GM12878 (cell line): Measurements from ENCODE around the gene TRAIP. TPM values are rescaled to one million over a fixed set of nuclear protein-coding genes. Genes with fewer than 3 reads are reported as not detected.

Source experiments
- ATAC-seq: fragments of 200-7000 bp; cut with Tn5 transposase; 3 replicates; pipeline ENCODE4 v1.9.1; 2020; ENCODE audit warnings: mild to moderate bottlenecking, moderate library complexity
- BruUV-seq: library from RNA; stranded (reverse); fragments of 400-500 nt; replicated peaks from 2 replicates; lab custom pipeline; 2021; lab: Mats Ljungman, UMichigan
- CTCF ChIA-PET: fragments of 300-600 bp; sonication (Branson Sonifier 250); formaldehyde crosslinking; extraction: SDS; loops from one replicate; lab custom pipeline; 2021; ENCODE audit warnings: inconsistent platforms; lab: Yijun Ruan, JAX
- POLR2A ChIA-PET: fragments of 350-600 bp; formaldehyde crosslinking; extraction: SDS; loops from one replicate; lab custom pipeline; 2021; ENCODE audit warnings: inconsistent platforms; lab: Charles Lee
- RAD21 ChIA-PET: fragments of 300-600 bp; sonication (Branson Sonifier 250); formaldehyde crosslinking; loops from one replicate; lab custom pipeline; 2023; ENCODE audit warnings: antibody characterized with exemption; ENCODE audit not compliant: unreplicated experiment; lab: Charles Lee
- SMC1A ChIA-PET: fragments of 300-600 bp; sonication (Branson Sonifier 250); formaldehyde crosslinking; loops from one replicate; lab custom pipeline; 2023; ENCODE audit not compliant: unreplicated experiment, uncharacterized antibody; lab: Charles Lee
- DNase-seq: peaks from one replicate; pipeline ENCODE4 v3.0.0-alpha.2; 2011; ENCODE audit warnings: low read depth, low spot score
- FAIRE-seq: peaks from 3 replicates; lab custom pipeline; 2011; peaks lifted over from hg19 to GRCh38; lab: Jason Lieb, UNC
- H2AFZ ChIP-seq: 2 replicates; pipeline ENCODE4 v1.6.0; 2011; ENCODE audit warnings: low read depth, low read length, control low read depth; ENCODE audit not compliant: control insufficient read depth
- H3K27ac ChIP-seq: 2 replicates; pipeline ENCODE4 v1.5.1; 2011; ENCODE audit warnings: control low read depth; ENCODE audit not compliant: control insufficient read depth, insufficient read depth
- H3K27me3 ChIP-seq, 2 experiments: replicated peaks in 1 of 2; 2 replicates each; pipeline versions ENCODE4 v1.6.0 to v1.6.1; 2011; ENCODE audit warnings: low read length in 1 of 2; ENCODE audit not compliant: control insufficient read depth in 2 of 2, insufficient read depth in 2 of 2
- H3K36me3 ChIP-seq, 2 experiments: 2 replicates each; pipeline ENCODE4 v1.5.1; 2011; ENCODE audit warnings: low read length in 1 of 2; ENCODE audit not compliant: control insufficient read depth in 2 of 2, insufficient read depth in 2 of 2
- H3K4me1 ChIP-seq: 2 replicates; pipeline ENCODE4 v1.6.1; 2011; ENCODE audit warnings: mild to moderate bottlenecking, low read length, moderate library complexity, mixed read lengths; ENCODE audit not compliant: control insufficient read depth, insufficient read depth
- H3K4me2 ChIP-seq: 2 replicates; pipeline ENCODE4 v1.6.0; 2011; ENCODE audit warnings: control low read depth; ENCODE audit not compliant: control insufficient read depth, insufficient read depth
- H3K4me3 ChIP-seq: fragments of 200-600 bp; sonication (generic); 2 replicates; pipeline ENCODE4 v1.5.1; 2016
- H3K79me2 ChIP-seq: 2 replicates; pipeline ENCODE4 v1.6.0; 2011; ENCODE audit warnings: low read length; ENCODE audit not compliant: control insufficient read depth, insufficient read depth
- H3K9ac ChIP-seq: 2 replicates; pipeline ENCODE4 v1.8.0; 2011; ENCODE audit warnings: low read length, control low read depth, mixed read lengths; ENCODE audit not compliant: control insufficient read depth, insufficient read depth
- H3K9me3 ChIP-seq: replicated peaks from 3 replicates; pipeline ENCODE4 v1.5.1; 2011; ENCODE audit warnings: mild to moderate bottlenecking, low read length; ENCODE audit not compliant: control insufficient read depth, insufficient read depth
- H4K20me1 ChIP-seq: 2 replicates; pipeline ENCODE4 v1.6.0; 2011; ENCODE audit not compliant: control insufficient read depth, insufficient read depth
- ATF3 ChIP-seq: IDR thresholded peaks from 2 replicates; pipeline ENCODE4 v1.6.1; 2011; ENCODE audit warnings: low read depth, mild to moderate bottlenecking, low read length, moderate library complexity, borderline replicate concordance; ENCODE audit errors: extremely low read depth
- EP300 ChIP-seq, 2 experiments: fragments of 150-350 bp in 1 of 2; IDR thresholded peaks; 2 replicates each; pipeline ENCODE4 v1.6.1; 2011 to 2012; ENCODE audit warnings: low read depth in 2 of 2, low read length in 2 of 2, borderline replicate concordance in 1 of 2, improper control_type of control experiment in 1 of 2, inconsistent platforms in 1 of 2; ENCODE audit not compliant: control insufficient read depth in 1 of 2
- FOXK2 ChIP-seq: fragments of 450-650 bp; IDR thresholded peaks from 2 replicates; pipeline ENCODE4 v1.6.1; 2017; ENCODE audit warnings: mild to moderate bottlenecking, moderate library complexity
- NFIC ChIP-seq: IDR thresholded peaks from 2 replicates; pipeline ENCODE4 v1.6.1; 2012; ENCODE audit warnings: low read depth, mild to moderate bottlenecking, inconsistent platforms, low read length, moderate library complexity
- PAX5 ChIP-seq: IDR thresholded peaks from 2 replicates; pipeline ENCODE4 v1.6.1; 2011; ENCODE audit warnings: low read depth, low read length, borderline replicate concordance
- PAX8 ChIP-seq: fragments of 450-650 bp; IDR thresholded peaks from 2 replicates; pipeline ENCODE4 v1.6.1; 2017; ENCODE audit warnings: mild to moderate bottlenecking, moderate library complexity
- RBBP5 ChIP-seq: fragments of 200-600 bp; sonication (generic); conservative IDR thresholded peaks from 2 replicates; pipeline ENCODE4 v1.6.1; 2016
- SP1 ChIP-seq: IDR thresholded peaks from one replicate; pipeline ENCODE4 v1.6.1; 2011; ENCODE audit warnings: low read depth, low read length
- SPI1 ChIP-seq: IDR thresholded peaks from 2 replicates; pipeline ENCODE4 v1.6.1; 2011; ENCODE audit warnings: low read depth, mild to moderate bottlenecking, low read length, moderate library complexity, borderline replicate concordance; ENCODE audit not compliant: insufficient read depth
- YBX1 ChIP-seq: fragments of 450-650 bp; IDR thresholded peaks from 2 replicates; pipeline ENCODE4 v1.6.1; 2016; ENCODE audit warnings: antibody characterized with exemption
- WGBS: methylation state at CpG from one replicate; pipeline ENCODE4 v1.1.6; 2016; ENCODE audit warnings: low lambda C conversion rate; ENCODE audit not compliant: insufficient replicate concordance, insufficient coverage; ENCODE audit errors: missing lambda C conversion rate; 5-methylcytosine and 5-hydroxymethylcytosine counted together
- in situ Hi-C: fragments of 300-500 bp; cut with MboI; formaldehyde crosslinking; loops from 9 replicates; pipeline ENCODE4 v1.14.3; 2018; ENCODE audit warnings: mixed read lengths
- intact Hi-C: fragments of 100-400 bp; cut with micrococcal nuclease; formaldehyde crosslinking; loops from one replicate; pipeline ENCODE4 v1.14.2; 2022; ENCODE audit not compliant: unreplicated experiment
- polyA plus RNA-seq, 11 experiments: library from polyadenylated mRNA; depleted of rRNA in 4 of 11; unstranded in 6 of 11; stranded (reverse) in 5 of 11; fragments of >200 nt; fragmentation: Nextera tagmentation in 4 of 11; fragmentation: Illumina TruSeq in 1 of 11; extraction: Ambion mirVana in 4 of 11; extraction: Trizol in 1 of 11; gene quantifications; 1 replicate in 1 of 11; 2 replicates in 10 of 11; pipeline versions ENCODE4 v1.2.1 to v1.2.3, GENCODE V29; 2011 to 2016; ENCODE audit warnings: inconsistent platforms in 2 of 11, missing spikeins in 2 of 11, low read depth in 1 of 11
- total RNA-seq, 4 experiments: library from RNA; depleted of rRNA in 3 of 4; stranded (reverse); fragments of >200 nt in 3 of 4; fragmentation: Illumina TruSeq in 1 of 4; extraction: Trizol in 1 of 4; gene quantifications; 2 replicates each; pipeline versions ENCODE4 v1.2.1 to v1.2.3, GENCODE V29; 2013 to 2021
- TF ChIP-seq, protein P1 (sequence below): fragments of 450-650 bp; IDR thresholded peaks from 2 replicates; pipeline ENCODE4 v1.6.1; 2017; ENCODE audit warnings: mild to moderate bottlenecking, low read depth, inconsistent platforms; ENCODE audit not compliant: poor library complexity, severe bottlenecking
- TF ChIP-seq, protein P2 (sequence below): IDR thresholded peaks from 2 replicates; pipeline ENCODE4 v1.6.1; 2011; ENCODE audit warnings: borderline replicate concordance, low read depth, mild to moderate bottlenecking, moderate library complexity, mixed read lengths, low read length; ENCODE audit not compliant: insufficient read depth; ENCODE audit errors: extremely low read length

The TRAIP gene
- total and polyA plus RNA-seq, 10 of the 15 experiments (the other 5 are each of a cell fraction or from before 2014, with no cell fraction given), result 15.9 to 37.0 (median 23.1) TPM

GRCh38 chr3:49898991-49899390 lies 42.6 kb upstream of the TRAIP start:
- RAD21 ChIA-PET, result no interaction called here
- H3K27me3 ChIP-seq, result no peaks in the 10 kb centered on the region
- FAIRE-seq (no peak), DNase-seq (no peak), ATAC-seq (no peak)
- no peak overlapping the region for H3K4me2 ChIP-seq
- TF ChIP-seq NFIC (no peak), PAX8 (no peak), RBBP5 (no peak), FOXK2 (no peak), SPI1 (no peak), ATF3 (no peak), SP1 (no peak), YBX1 (no peak), PAX5 (no peak), EP300 (IDR thresholded peaks at IDR 0.05; ENCODE audit: borderline replicate concordance in 1 of 2, control insufficient read depth in 1 of 2, low read depth in 2 of 2, low read length in 2 of 2) (no peak)
- TF ChIP-seq, protein P1, sequence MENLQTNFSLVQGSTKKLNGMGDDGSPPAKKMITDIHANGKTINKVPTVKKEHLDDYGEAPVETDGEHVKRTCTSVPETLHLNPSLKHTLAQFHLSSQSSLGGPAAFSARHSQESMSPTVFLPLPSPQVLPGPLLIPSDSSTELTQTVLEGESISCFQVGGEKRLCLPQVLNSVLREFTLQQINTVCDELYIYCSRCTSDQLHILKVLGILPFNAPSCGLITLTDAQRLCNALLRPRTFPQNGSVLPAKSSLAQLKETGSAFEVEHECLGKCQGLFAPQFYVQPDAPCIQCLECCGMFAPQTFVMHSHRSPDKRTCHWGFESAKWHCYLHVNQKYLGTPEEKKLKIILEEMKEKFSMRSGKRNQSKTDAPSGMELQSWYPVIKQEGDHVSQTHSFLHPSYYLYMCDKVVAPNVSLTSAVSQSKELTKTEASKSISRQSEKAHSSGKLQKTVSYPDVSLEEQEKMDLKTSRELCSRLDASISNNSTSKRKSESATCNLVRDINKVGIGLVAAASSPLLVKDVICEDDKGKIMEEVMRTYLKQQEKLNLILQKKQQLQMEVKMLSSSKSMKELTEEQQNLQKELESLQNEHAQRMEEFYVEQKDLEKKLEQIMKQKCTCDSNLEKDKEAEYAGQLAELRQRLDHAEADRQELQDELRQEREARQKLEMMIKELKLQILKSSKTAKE, result no peak
- TF ChIP-seq, protein P2, sequence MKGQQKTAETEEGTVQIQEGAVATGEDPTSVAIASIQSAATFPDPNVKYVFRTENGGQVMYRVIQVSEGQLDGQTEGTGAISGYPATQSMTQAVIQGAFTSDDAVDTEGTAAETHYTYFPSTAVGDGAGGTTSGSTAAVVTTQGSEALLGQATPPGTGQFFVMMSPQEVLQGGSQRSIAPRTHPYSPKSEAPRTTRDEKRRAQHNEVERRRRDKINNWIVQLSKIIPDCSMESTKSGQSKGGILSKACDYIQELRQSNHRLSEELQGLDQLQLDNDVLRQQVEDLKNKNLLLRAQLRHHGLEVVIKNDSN, result no peak
- SMC1A ChIA-PET, result no interaction called here
- CTCF ChIA-PET, result interaction anchor here (3.8 kb wide), 1 partner anchor 97 kb away, joined by 28 read pairs; the partner anchor contains the start of gene INKA1
- no peaks in the 10 kb centered on the region for H3K79me2 ChIP-seq
- no peak overlapping the region for H3K27ac ChIP-seq
- H3K36me3 ChIP-seq, result no peaks in the 10 kb centered on the region
- POLR2A ChIA-PET, result no interaction called here
- intact Hi-C loops, result no loop called here
- H3K4me3 ChIP-seq, result no peak overlapping the region
- in situ Hi-C loops, result no loop called here
- BruUV-seq, result no TSS peak
- WGBS, result 46% methylated on average over 6 of the region's 6 CpGs
- no peaks in the 10 kb centered on the region for H3K9me3 ChIP-seq
- H2AFZ ChIP-seq, result no peak overlapping the region
- peaks cover 7% of the 10 kb centered on the region for H3K4me1 ChIP-seq
- H3K9ac ChIP-seq, result no peak overlapping the region
- H4K20me1 ChIP-seq, result no peaks in the 10 kb centered on the region
